Measurements from ENCODE around the gene STUM. TPM values are rescaled to one million over a fixed set of nuclear protein-coding genes. Genes with fewer than 3 reads are reported as not detected.

STUM gene
- total RNA-seq, 1 experiment from 2014 or later, result 0.11 TPM

GRCh38 chr1:226633541-226634165 lies 85.1 kb downstream of the STUM start:
- no peaks in the 10 kb centered on the region for H3K79me1 ChIP-seq (ENCODE audit: insufficient read depth, low read depth, low read length, poor library complexity, severe bottlenecking)
- no peak overlapping the region for H2AFZ ChIP-seq (ENCODE audit: low read length)
- H4K5ac ChIP-seq (ENCODE audit: insufficient read length, low read depth, low read length), result no peak overlapping the region
- H3K23me2 ChIP-seq (ENCODE audit: insufficient read length, low read depth, low read length, poor library complexity, severe bottlenecking), result no peaks in the 10 kb centered on the region
- no peaks in the 10 kb centered on the region for H3K79me2 ChIP-seq (ENCODE audit: insufficient read depth, low read length)
- H3K4me2 ChIP-seq (ENCODE audit: insufficient read depth, insufficient read length, low read length), result no peak overlapping the region
- no peaks in the 10 kb centered on the region for H3K9me3 Mint-ChIP-seq
- H3K27ac Mint-ChIP-seq, result no peak overlapping the region
- H3K14ac ChIP-seq (ENCODE audit: insufficient read depth, low read length), result no peak overlapping the region
- H2AK5ac ChIP-seq (ENCODE audit: insufficient read length, low read length), result no peak overlapping the region
- no peak for DNase-seq
- no peak overlapping the region for H2BK20ac ChIP-seq (ENCODE audit: low read depth, low read length, poor library complexity, severe bottlenecking)
- peaks cover 0 to 4% (median 2%) of the 10 kb centered on the region in 3 experiments; a peak in 2 of 7 replicates for H3K36me3 Mint-ChIP-seq (ENCODE audit: insufficient read depth in 1 of 3, low read depth in 3 of 3)
- H3K4me1 ChIP-seq (ENCODE audit: insufficient read depth, low read length), result no peaks in the 10 kb centered on the region
- no peak overlapping the region for H2BK15ac ChIP-seq (ENCODE audit: low read depth, low read length)
- H3K4ac ChIP-seq (ENCODE audit: low read depth, low read length), result no peak overlapping the region
- H3K9ac ChIP-seq (ENCODE audit: extremely low read depth, insufficient read length, low read length), result no peak overlapping the region
- no peak overlapping the region for H3K18ac ChIP-seq (ENCODE audit: insufficient read length, low read depth, low read length)
- no CpG with 5 or more reads among the region's 7 CpGs for WGBS (ENCODE audit: extremely low coverage, insufficient read length, low lambda C conversion rate)
- no peak overlapping the region for H3K4me3 Mint-ChIP-seq
- H4K91ac ChIP-seq (ENCODE audit: insufficient read length, low read depth, low read length), result no peak overlapping the region
- peaks cover 15 to 21% of the 10 kb centered on the region in 2 experiments for H3K4me1 Mint-ChIP-seq
- no peak overlapping the region for H4K8ac ChIP-seq (replicated peaks; ENCODE audit: insufficient read length, low read depth, low read length)
- no peak overlapping the region for H2BK120ac ChIP-seq (ENCODE audit: low read depth, low read length, poor library complexity, severe bottlenecking)
- no peaks in the 10 kb centered on the region for H3K27me3 ChIP-seq (ENCODE audit: insufficient read depth, low read length)
- no peak overlapping the region for H2BK5ac ChIP-seq (ENCODE audit: insufficient read length, low read length)
- H3K56ac ChIP-seq (ENCODE audit: insufficient read length, low read depth, low read length), result no peak overlapping the region
- TF ChIP-seq CTCF (conservative IDR thresholded peaks at IDR 0.05), result no peak
- H3K27me3 Mint-ChIP-seq (ENCODE audit: low read depth), result peaks cover 2% of the 10 kb centered on the region
- H3K9me3 ChIP-seq (ENCODE audit: control insufficient read depth, low read depth, low read length), result no peaks in the 10 kb centered on the region
- H4K20me1 ChIP-seq (ENCODE audit: control insufficient read depth, insufficient read depth, insufficient read length), result no peaks in the 10 kb centered on the region
- H3T11ph ChIP-seq (ENCODE audit: low read length), result no peak overlapping the region
- no peak overlapping the region for H3K27ac ChIP-seq (ENCODE audit: insufficient read length, low read depth, low read length)
- no peak overlapping the region for H3K23ac ChIP-seq (ENCODE audit: insufficient read length, low read depth, low read length)
- no peak overlapping the region for H2BK12ac ChIP-seq (ENCODE audit: insufficient read length, low read depth, low read length)

All from H9 (cell line).